AG04450 (cell line): ENCODE measurements around the gene VPS37B. TPM values are rescaled to one million over a fixed set of nuclear protein-coding genes. Genes with fewer than 3 reads are reported as not detected.
"Not testable (repeated sequence)": the region's sequence is repeated elsewhere in the genome, so short reads cannot be mapped to it uniquely, and the experiment has no call there.

Source experiments
- CTCF ChIA-PET: fragments of 300-600, 350-600 bp; formaldehyde crosslinking; extraction: SDS; loops from one replicate; lab custom pipeline; 2022; ENCODE audit warnings: antibody characterized with exemption, inconsistent platforms; lab: Charles Lee
- POLR2A ChIA-PET: fragments of 350-600 bp; formaldehyde crosslinking; extraction: SDS; loops from one replicate; lab custom pipeline; 2021; ENCODE audit warnings: antibody characterized with exemption, inconsistent platforms; lab: Yijun Ruan, JAX
- DNase-seq: peaks from one replicate; pipeline ENCODE4 v3.0.0-alpha.2; 2011; ENCODE audit warnings: low read depth, low spot score
- H3K27ac ChIP-seq: one replicate; pipeline ENCODE4 v1.5.1; 2012; ENCODE audit warnings: low read depth, low read length, control low read depth
- H3K27me3 ChIP-seq: one replicate; pipeline ENCODE4 v1.6.0; 2012; ENCODE audit warnings: low read length; ENCODE audit not compliant: control insufficient read depth, insufficient read depth
- H3K4me3 ChIP-seq: 2 replicates; pipeline ENCODE4 v1.5.1; 2011; ENCODE audit warnings: mild to moderate bottlenecking, low read depth, low read length, control low read depth
- H3K9me3 ChIP-seq: 2 replicates; pipeline ENCODE4 v1.5.1; 2012; ENCODE audit warnings: low read length; ENCODE audit not compliant: control insufficient read depth, insufficient read depth
- polyA plus RNA-seq: library from polyadenylated mRNA; depleted of rRNA; stranded (reverse); fragments of >200 nt; gene quantifications from 2 replicates; pipeline ENCODE4 v1.2.3, GENCODE V29; 2011
- TF ChIP-seq, protein P1 (sequence below): IDR thresholded peaks from 2 replicates; pipeline ENCODE4 v1.5.1; 2011; ENCODE audit warnings: low read depth, low read length, control low read depth, inconsistent platforms

VPS37B gene
- polyA plus RNA-seq, 1 experiment: 24.5 TPM

DNA sequence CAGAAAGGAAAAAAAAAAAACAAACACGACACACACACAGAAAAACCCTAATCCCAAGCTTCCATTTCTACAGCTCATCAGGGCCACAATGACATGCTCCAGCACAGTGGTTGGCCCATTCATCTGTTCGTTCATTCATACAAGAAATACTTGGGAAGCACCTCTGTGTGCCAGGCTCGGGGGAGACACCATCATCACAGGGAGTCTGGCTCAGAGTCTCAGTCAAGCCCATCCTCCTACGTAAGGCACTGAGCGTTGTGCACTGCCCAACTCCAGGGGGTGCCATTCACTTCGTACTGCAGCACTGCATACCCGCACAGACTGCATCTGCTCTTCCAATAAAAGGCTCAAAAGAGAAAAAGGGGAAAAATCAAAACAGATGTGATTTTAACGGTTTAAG is 15.3 kb downstream of the VPS37B start:
- TF ChIP-seq, protein P1, sequence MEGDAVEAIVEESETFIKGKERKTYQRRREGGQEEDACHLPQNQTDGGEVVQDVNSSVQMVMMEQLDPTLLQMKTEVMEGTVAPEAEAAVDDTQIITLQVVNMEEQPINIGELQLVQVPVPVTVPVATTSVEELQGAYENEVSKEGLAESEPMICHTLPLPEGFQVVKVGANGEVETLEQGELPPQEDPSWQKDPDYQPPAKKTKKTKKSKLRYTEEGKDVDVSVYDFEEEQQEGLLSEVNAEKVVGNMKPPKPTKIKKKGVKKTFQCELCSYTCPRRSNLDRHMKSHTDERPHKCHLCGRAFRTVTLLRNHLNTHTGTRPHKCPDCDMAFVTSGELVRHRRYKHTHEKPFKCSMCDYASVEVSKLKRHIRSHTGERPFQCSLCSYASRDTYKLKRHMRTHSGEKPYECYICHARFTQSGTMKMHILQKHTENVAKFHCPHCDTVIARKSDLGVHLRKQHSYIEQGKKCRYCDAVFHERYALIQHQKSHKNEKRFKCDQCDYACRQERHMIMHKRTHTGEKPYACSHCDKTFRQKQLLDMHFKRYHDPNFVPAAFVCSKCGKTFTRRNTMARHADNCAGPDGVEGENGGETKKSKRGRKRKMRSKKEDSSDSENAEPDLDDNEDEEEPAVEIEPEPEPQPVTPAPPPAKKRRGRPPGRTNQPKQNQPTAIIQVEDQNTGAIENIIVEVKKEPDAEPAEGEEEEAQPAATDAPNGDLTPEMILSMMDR: peak; percentile 40
- CTCF ChIA-PET: interaction anchor here (0.6 to 2.3 kb wide), 10 partner anchors 10 to 642 kb away, joined by 3 to 13 read pairs (median 4); no protein-coding TSS in a partner anchor
- Histone ChIP-seq H3K27ac (no peak overlapping the region), H3K27me3 (no peaks in the 10 kb centered on the region), H3K4me3 (no peak overlapping the region), H3K9me3 (no peaks in the 10 kb centered on the region)
- DNase-seq: no peak
- POLR2A ChIA-PET: interaction anchor here (1.2 kb wide), 1 partner anchor 11 kb away, joined by 4 read pairs; no protein-coding TSS in a partner anchor

DNA sequence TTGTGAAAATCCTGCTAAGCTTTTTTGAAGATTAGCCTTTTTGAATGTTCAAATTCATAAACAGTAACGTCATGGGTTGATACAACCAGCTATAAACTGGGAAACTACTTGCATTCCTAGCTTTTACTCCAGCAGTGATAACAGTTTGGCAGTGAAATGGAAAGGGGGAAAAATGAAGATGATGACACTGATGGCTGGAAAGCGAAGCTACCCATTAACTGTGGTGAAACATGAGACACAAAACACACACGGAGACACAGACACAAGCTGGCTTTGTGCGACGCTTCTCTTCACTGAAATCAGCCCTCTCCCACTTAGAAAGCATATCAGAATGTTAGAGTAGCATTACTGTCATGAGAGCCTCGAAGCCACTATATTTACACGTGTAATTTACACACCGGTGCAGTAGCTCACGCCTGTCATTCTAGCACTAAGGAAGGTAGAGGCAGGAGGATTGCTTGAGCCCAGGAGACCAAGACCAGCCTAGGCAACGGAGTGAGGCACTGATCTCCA is 15.7 kb downstream of the VPS37B start:
- peak overlapping the region; percentile 33 for H3K27ac ChIP-seq

DNA sequence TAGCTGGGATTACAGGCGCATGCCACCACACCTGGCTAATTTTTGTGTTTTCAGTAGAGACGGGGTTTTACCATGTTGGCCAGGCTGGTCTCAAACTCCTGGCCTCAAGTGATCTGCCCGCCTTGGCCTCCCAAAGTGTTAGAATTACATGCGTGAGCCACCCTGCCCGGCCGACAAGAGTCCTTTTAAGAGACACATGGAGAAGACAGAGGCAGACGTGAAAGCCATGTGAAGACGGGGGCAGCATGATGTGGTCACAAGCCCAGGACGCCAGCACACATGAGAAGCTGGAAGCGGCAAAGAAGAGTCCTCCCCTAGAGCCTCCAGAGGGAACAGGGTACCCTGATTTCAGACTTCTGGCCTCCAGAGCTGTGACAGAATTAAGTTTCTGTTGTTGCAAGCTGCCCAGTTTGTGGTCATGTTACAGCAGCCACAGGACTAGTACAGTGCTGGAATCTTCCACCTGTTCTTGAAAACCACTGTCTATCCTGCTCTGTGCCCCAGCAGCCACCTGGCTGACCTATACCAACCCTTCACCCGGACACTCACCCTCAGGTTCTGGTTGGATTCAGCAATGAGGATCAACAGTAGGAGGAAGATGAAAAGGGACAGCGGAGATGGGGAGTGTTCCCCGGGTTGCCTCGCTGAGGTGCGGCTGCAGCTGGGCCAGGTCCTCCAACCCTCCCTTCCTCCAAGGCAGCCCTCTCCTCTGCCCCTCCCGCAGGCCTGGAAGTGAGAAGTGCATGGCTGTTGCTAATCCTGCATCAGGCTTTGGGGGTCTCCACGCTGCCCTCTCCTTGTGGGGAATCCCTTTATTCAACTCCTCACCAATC is 16.9 kb downstream of the VPS37B start:
- Histone ChIP-seq H3K27me3 (no peaks in the 10 kb centered on the region), H3K27ac (no peak overlapping the region), H3K9me3 (no peaks in the 10 kb centered on the region), H3K4me3 (no peak overlapping the region)
- CTCF ChIA-PET: interaction anchor here (0.8 to 2.3 kb wide), 5 partner anchors 8 to 85 kb away, joined by 4 to 7 read pairs (median 5); no protein-coding TSS in a partner anchor
- POLR2A ChIA-PET: interaction anchor here (0.7 kb wide), 1 partner anchor 118 kb away, joined by 3 read pairs; no protein-coding TSS in a partner anchor
- TF ChIP-seq, protein P1: no peak
- DNase-seq: no peak

More for the DNA sequence above, 15.7 kb downstream of the VPS37B start:
- Histone ChIP-seq H3K4me3 (no peak overlapping the region), H3K27me3 (no peaks in the 10 kb centered on the region), H3K9me3 (no peaks in the 10 kb centered on the region)
- TF ChIP-seq, protein P1: no peak
- ChIA-PET CTCF (interaction anchor here (0.6 to 2.3 kb wide), 8 partner anchors 9 to 642 kb away, joined by 3 to 7 read pairs (median 4); no protein-coding TSS in a partner anchor), POLR2A (interaction anchor here (1.2 kb wide), 1 partner anchor 12 kb away, joined by 4 read pairs; no protein-coding TSS in a partner anchor)
- no peak for DNase-seq

GRCh38 chr12:122876731-122877130 is 19.2 kb downstream of the VPS37B start:
- no peaks in the 10 kb centered on the region for H3K9me3 ChIP-seq
- H3K4me3 ChIP-seq: no peak overlapping the region
- TF ChIP-seq, protein P1: no peak
- ChIA-PET CTCF (interaction anchor here (0.5 to 1.1 kb wide), 3 partner anchors 84 to 446 kb away, joined by 3 to 5 read pairs (median 3); no protein-coding TSS in a partner anchor), POLR2A (no interaction called here)
- DNase-seq: no peak
- no peaks in the 10 kb centered on the region for H3K27me3 ChIP-seq
- no peak overlapping the region for H3K27ac ChIP-seq

- DNase-seq, H3K9me3 ChIP-seq, H3K4me3 ChIP-seq, H3K27me3 ChIP-seq, H3K27ac ChIP-seq, POLR2A ChIA-PET: not testable (repeated sequence)
- CTCF ChIA-PET: interaction anchor here (0.7 to 1.1 kb wide), 2 partner anchors 83 to 446 kb away, joined by 3 to 5 read pairs; no protein-coding TSS in a partner anchor
Measured at GRCh38 chr12:122876281-122876680, 19.6 kb downstream of the VPS37B start.
